GM12878 (cell line): ENCODE results near the gene MORC3. TPM values are rescaled to one million over a fixed set of nuclear protein-coding genes. Genes with fewer than 3 reads are reported as not detected.
A peak's percentile ranks its signal among the peaks of the same experiment; 100 is the strongest.

ENCODE experiments used
- ATAC-seq: fragments of 200-7000 bp; cut with Tn5 transposase; 3 replicates; pipeline ENCODE4 v1.9.1; 2020; ENCODE audit warnings: mild to moderate bottlenecking, moderate library complexity
- BruUV-seq: library from RNA; stranded (reverse); fragments of 400-500 nt; replicated peaks from 2 replicates; lab custom pipeline; 2021; lab: Mats Ljungman, UMichigan
- CTCF ChIA-PET: fragments of 300-600 bp; sonication (Branson Sonifier 250); formaldehyde crosslinking; extraction: SDS; loops from one replicate; lab custom pipeline; 2021; ENCODE audit warnings: inconsistent platforms; lab: Yijun Ruan, JAX
- POLR2A ChIA-PET: fragments of 350-600 bp; formaldehyde crosslinking; extraction: SDS; loops from one replicate; lab custom pipeline; 2021; ENCODE audit warnings: inconsistent platforms; lab: Charles Lee
- RAD21 ChIA-PET: fragments of 300-600 bp; sonication (Branson Sonifier 250); formaldehyde crosslinking; loops from one replicate; lab custom pipeline; 2023; ENCODE audit warnings: antibody characterized with exemption; ENCODE audit not compliant: unreplicated experiment; lab: Charles Lee
- SMC1A ChIA-PET: fragments of 300-600 bp; sonication (Branson Sonifier 250); formaldehyde crosslinking; loops from one replicate; lab custom pipeline; 2023; ENCODE audit not compliant: unreplicated experiment, uncharacterized antibody; lab: Charles Lee
- DNase-seq: peaks from one replicate; pipeline ENCODE4 v3.0.0-alpha.2; 2011; ENCODE audit warnings: low read depth, low spot score
- FAIRE-seq: peaks from 3 replicates; lab custom pipeline; 2011; peaks lifted over from hg19 to GRCh38; lab: Jason Lieb, UNC
- H2AFZ ChIP-seq: 2 replicates; pipeline ENCODE4 v1.6.0; 2011; ENCODE audit warnings: low read depth, low read length, control low read depth; ENCODE audit not compliant: control insufficient read depth
- H3K27ac ChIP-seq: 2 replicates; pipeline ENCODE4 v1.5.1; 2011; ENCODE audit warnings: control low read depth; ENCODE audit not compliant: control insufficient read depth, insufficient read depth
- H3K27me3 ChIP-seq, 2 experiments: replicated peaks in 1 of 2; 2 replicates each; pipeline versions ENCODE4 v1.6.0 to v1.6.1; 2011; ENCODE audit warnings: low read length in 1 of 2; ENCODE audit not compliant: control insufficient read depth in 2 of 2, insufficient read depth in 2 of 2
- H3K36me3 ChIP-seq, 2 experiments: 2 replicates each; pipeline ENCODE4 v1.5.1; 2011; ENCODE audit warnings: low read length in 1 of 2; ENCODE audit not compliant: control insufficient read depth in 2 of 2, insufficient read depth in 2 of 2
- H3K4me1 ChIP-seq: 2 replicates; pipeline ENCODE4 v1.6.1; 2011; ENCODE audit warnings: mild to moderate bottlenecking, low read length, moderate library complexity, mixed read lengths; ENCODE audit not compliant: control insufficient read depth, insufficient read depth
- H3K4me2 ChIP-seq: 2 replicates; pipeline ENCODE4 v1.6.0; 2011; ENCODE audit warnings: control low read depth; ENCODE audit not compliant: control insufficient read depth, insufficient read depth
- H3K4me3 ChIP-seq: fragments of 200-600 bp; sonication (generic); 2 replicates; pipeline ENCODE4 v1.5.1; 2016
- H3K79me2 ChIP-seq: 2 replicates; pipeline ENCODE4 v1.6.0; 2011; ENCODE audit warnings: low read length; ENCODE audit not compliant: control insufficient read depth, insufficient read depth
- H3K9ac ChIP-seq: 2 replicates; pipeline ENCODE4 v1.8.0; 2011; ENCODE audit warnings: low read length, control low read depth, mixed read lengths; ENCODE audit not compliant: control insufficient read depth, insufficient read depth
- H3K9me3 ChIP-seq: replicated peaks from 3 replicates; pipeline ENCODE4 v1.5.1; 2011; ENCODE audit warnings: mild to moderate bottlenecking, low read length; ENCODE audit not compliant: control insufficient read depth, insufficient read depth
- H4K20me1 ChIP-seq: 2 replicates; pipeline ENCODE4 v1.6.0; 2011; ENCODE audit not compliant: control insufficient read depth, insufficient read depth
- BHLHE40 ChIP-seq, 2 experiments: fragments of 450-650 bp in 1 of 2; IDR thresholded peaks; 2 replicates each; pipeline ENCODE4 v1.6.1; 2011 to 2017; ENCODE audit warnings: low read depth in 2 of 2, borderline replicate concordance in 1 of 2, improper control_type of control experiment in 1 of 2, low read length in 1 of 2, mild to moderate bottlenecking in 1 of 2
- CBFB ChIP-seq: IDR thresholded peaks from 2 replicates; pipeline ENCODE4 v1.6.1; 2016; ENCODE audit warnings: antibody characterized with exemption, low read depth
- CBX5 ChIP-seq: sonication (generic); IDR thresholded peaks from 2 replicates; pipeline ENCODE4 v1.6.1; 2016; ENCODE audit warnings: low read depth, moderate library complexity, mild to moderate bottlenecking, inconsistent platforms
- CREM ChIP-seq: IDR thresholded peaks from 2 replicates; pipeline ENCODE4 v1.6.1; 2014; ENCODE audit warnings: antibody characterized with exemption, low read depth
- ETV6 ChIP-seq, 2 experiments: fragments of 450-650 bp in 1 of 2; IDR thresholded peaks in 1 of 2; conservative IDR thresholded peaks in 1 of 2; 2 replicates each; pipeline ENCODE4 v1.6.1; 2014; ENCODE audit warnings: antibody characterized with exemption in 1 of 2, borderline replicate concordance in 1 of 2, low read depth in 1 of 2, mild to moderate bottlenecking in 1 of 2, moderate library complexity in 1 of 2
- EZH2 ChIP-seq: IDR thresholded peaks from 2 replicates; pipeline ENCODE4 v1.6.1; 2012; ENCODE audit warnings: low read depth, mild to moderate bottlenecking, control low read depth, inconsistent platforms, low read length, borderline replicate concordance; ENCODE audit not compliant: control insufficient read depth
- HDAC6 ChIP-seq: fragments of 200-600 bp; sonication (generic); IDR thresholded peaks from one replicate; pipeline ENCODE4 v1.8.0; 2017; ENCODE audit warnings: antibody characterized with exemption; ENCODE audit not compliant: unreplicated experiment
- IKZF1 ChIP-seq: fragments of 450-650 bp; conservative IDR thresholded peaks from 2 replicates; pipeline ENCODE4 v1.6.1; 2017; ENCODE audit warnings: antibody characterized with exemption, mild to moderate bottlenecking
- MTA2 ChIP-seq: fragments of 450-650 bp; IDR thresholded peaks from 2 replicates; pipeline ENCODE4 v1.6.1; 2016; ENCODE audit warnings: low read depth, mild to moderate bottlenecking, moderate library complexity
- MYB ChIP-seq: fragments of 150-350 bp; IDR thresholded peaks from 2 replicates; pipeline ENCODE4 v1.6.1; 2014; ENCODE audit warnings: mild to moderate bottlenecking, low read depth, low read length, borderline replicate concordance
- NFIC ChIP-seq: IDR thresholded peaks from 2 replicates; pipeline ENCODE4 v1.6.1; 2012; ENCODE audit warnings: low read depth, mild to moderate bottlenecking, inconsistent platforms, low read length, moderate library complexity
- NFXL1 ChIP-seq: fragments of 450-650 bp; IDR thresholded peaks from 2 replicates; pipeline ENCODE4 v1.6.1; 2017; ENCODE audit warnings: antibody characterized with exemption, mild to moderate bottlenecking, borderline replicate concordance
- NR2C1 ChIP-seq: fragments of 450-650 bp; IDR thresholded peaks from 2 replicates; pipeline ENCODE4 v1.6.1; 2017; ENCODE audit warnings: antibody characterized with exemption, mild to moderate bottlenecking, moderate library complexity
- RFX5 ChIP-seq: IDR thresholded peaks from 2 replicates; pipeline ENCODE4 v1.6.1; 2011; ENCODE audit warnings: low read depth, low read length, improper control_type of control experiment
- RUNX3 ChIP-seq: IDR thresholded peaks from 2 replicates; pipeline ENCODE4 v1.6.1; 2012; ENCODE audit warnings: low read length, inconsistent platforms
- SMAD1 ChIP-seq: fragments of 450-650 bp; IDR thresholded peaks from 2 replicates; pipeline ENCODE4 v1.6.1; 2018; ENCODE audit warnings: mild to moderate bottlenecking, low read depth; ENCODE audit not compliant: partially characterized antibody
- SRF ChIP-seq, 2 experiments: IDR thresholded peaks; 2 replicates each; pipeline ENCODE4 v1.6.1; 2011; ENCODE audit warnings: low read depth in 2 of 2, low read length in 2 of 2, mild to moderate bottlenecking in 1 of 2, moderate library complexity in 1 of 2
- YY1 ChIP-seq: IDR thresholded peaks from 2 replicates; pipeline ENCODE4 v1.6.1; 2011; ENCODE audit warnings: low read depth, mild to moderate bottlenecking, low read length
- ZBED1 ChIP-seq: IDR thresholded peaks from 2 replicates; pipeline ENCODE4 v1.6.1; 2016; ENCODE audit warnings: borderline replicate concordance
- ZNF217 ChIP-seq: fragments of 450-650 bp; IDR thresholded peaks from 2 replicates; pipeline ENCODE4 v1.6.1; 2017; ENCODE audit warnings: antibody characterized with exemption, mild to moderate bottlenecking
- ZNF274 ChIP-seq: IDR thresholded peaks from one replicate; pipeline ENCODE4 v1.8.0; 2011; ENCODE audit not compliant: insufficient read length, insufficient read depth
- ZZZ3 ChIP-seq: IDR thresholded peaks from 2 replicates; pipeline ENCODE4 v1.6.1; 2011; ENCODE audit warnings: low read depth; ENCODE audit not compliant: control insufficient read depth, insufficient read length
- WGBS: methylation state at CpG from one replicate; pipeline ENCODE4 v1.1.6; 2016; ENCODE audit warnings: low lambda C conversion rate; ENCODE audit not compliant: insufficient replicate concordance, insufficient coverage; ENCODE audit errors: missing lambda C conversion rate; 5-methylcytosine and 5-hydroxymethylcytosine counted together
- in situ Hi-C: fragments of 300-500 bp; cut with MboI; formaldehyde crosslinking; loops from 9 replicates; pipeline ENCODE4 v1.14.3; 2018; ENCODE audit warnings: mixed read lengths
- intact Hi-C: fragments of 100-400 bp; cut with micrococcal nuclease; formaldehyde crosslinking; loops from one replicate; pipeline ENCODE4 v1.14.2; 2022; ENCODE audit not compliant: unreplicated experiment
- polyA plus RNA-seq, 11 experiments: library from polyadenylated mRNA; depleted of rRNA in 4 of 11; unstranded in 6 of 11; stranded (reverse) in 5 of 11; fragments of >200 nt; fragmentation: Nextera tagmentation in 4 of 11; fragmentation: Illumina TruSeq in 1 of 11; extraction: Ambion mirVana in 4 of 11; extraction: Trizol in 1 of 11; gene quantifications; 1 replicate in 1 of 11; 2 replicates in 10 of 11; pipeline versions ENCODE4 v1.2.1 to v1.2.3, GENCODE V29; 2011 to 2016; ENCODE audit warnings: inconsistent platforms in 2 of 11, missing spikeins in 2 of 11, low read depth in 1 of 11
- total RNA-seq, 4 experiments: library from RNA; depleted of rRNA in 3 of 4; stranded (reverse); fragments of >200 nt in 3 of 4; fragmentation: Illumina TruSeq in 1 of 4; extraction: Trizol in 1 of 4; gene quantifications; 2 replicates each; pipeline versions ENCODE4 v1.2.1 to v1.2.3, GENCODE V29; 2013 to 2021
- TF ChIP-seq, protein P1 (sequence below): fragments of 450-650 bp; formaldehyde crosslinking; IDR thresholded peaks from 2 replicates; pipeline ENCODE4 v1.4.0; 2020; ENCODE audit warnings: mild to moderate bottlenecking, moderate library complexity

MORC3 gene
- total and polyA plus RNA-seq, 10 of the 15 experiments (the other 5 are each of a cell fraction or from before 2014, with no cell fraction given) = 5.5 to 29.9 (median 16.3) TPM

DNA sequence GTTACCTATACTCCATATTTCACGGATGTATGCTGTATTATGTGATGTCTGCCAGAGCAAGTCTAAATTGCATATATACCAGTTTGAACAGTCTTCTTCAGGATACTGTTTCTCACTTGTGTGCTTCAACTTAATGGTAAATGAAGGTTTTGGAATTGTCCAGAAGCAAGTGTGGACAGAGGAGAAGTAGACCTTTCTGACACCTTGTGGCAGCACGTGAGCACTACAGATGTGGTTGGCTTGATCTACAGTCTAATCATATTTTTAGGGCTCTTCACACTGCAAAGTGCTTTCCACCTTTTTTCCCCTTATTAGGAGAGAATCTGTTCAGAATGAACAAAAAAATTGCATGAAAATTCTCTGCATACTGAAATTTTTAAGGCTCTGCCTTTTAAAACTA lies 10.9 kb downstream of the MORC3 start:
- DNase-seq = peak; percentile 16
- FAIRE-seq = peak; percentile 90
- ChIA-PET SMC1A (interaction anchor here (0.9 to 4.4 kb wide), 13 partner anchors 10 to 180 kb away, joined by 3 to 32 read pairs (median 3); partner anchors contain the start of gene MORC3), CTCF (interaction anchor here (1.0 to 7.4 kb wide), 16 partner anchors 9 to 188 kb away, joined by 3 to 77 read pairs (median 4); partner anchors contain the start of genes DOP1B and MORC3), RAD21 (interaction anchor here (1.1 to 1.9 kb wide), 4 partner anchors 8 to 195 kb away, joined by 3 to 5 read pairs (median 4); partner anchors contain the start of gene CBR3), POLR2A (interaction anchor here (1.8 kb wide), 1 partner anchor 181 kb away, joined by 5 read pairs; no protein-coding TSS in a partner anchor)
- no peaks in the 10 kb centered on the region for H3K9me3 ChIP-seq
- no peak overlapping the region for H3K4me2 ChIP-seq
- H3K27me3 ChIP-seq = no peaks in the 10 kb centered on the region
- H3K9ac ChIP-seq = no peak overlapping the region
- H2AFZ ChIP-seq = no peak overlapping the region
- BruUV-seq = no TSS peak
- H3K36me3 ChIP-seq = peaks cover 0 to 9% of the 10 kb centered on the region in 2 experiments; a peak in 2 of 4 replicates
- 54% methylated on average over 2 of the region's 2 CpGs for WGBS
- H3K4me1 ChIP-seq = 0 out of 2 replicates have a peak, but pooled peaks cover 3% of the 10 kb centered on the region
- intact Hi-C loops (loop anchor here (1.0 to 2.0 kb wide), 2 partner anchors 42 to 190 kb away; no protein-coding TSS in a partner anchor), in situ Hi-C loops (loop anchor here (5.0 kb wide), 1 partner anchor 189 kb away; no protein-coding TSS in a partner anchor)
- no peak overlapping the region for H3K4me3 ChIP-seq
- peak; percentile 97 for ATAC-seq
- H3K79me2 ChIP-seq = peaks cover 49% of the 10 kb centered on the region
- no peaks in the 10 kb centered on the region for H4K20me1 ChIP-seq
- H3K27ac ChIP-seq = no peak overlapping the region
- TF ChIP-seq ZNF274 (no peak), BHLHE40 (IDR thresholded peaks at IDR 0.05; ENCODE audit: borderline replicate concordance in 1 of 2, low read depth in 2 of 2, low read length in 1 of 2) (peak in 1 of 2 experiments; percentile 51; a peak in 1 of 4 replicates), NFIC (no peak), YY1 (0 out of 2 replicates have a peak, but pooled peaks have one; percentile 36), CBFB (no peak), SRF (IDR thresholded peaks at IDR 0.05; ENCODE audit: low read depth in 2 of 2, low read length in 2 of 2) (no peak), ETV6 (conservative IDR thresholded peaks at IDR 0.05 in 1 of 2, IDR thresholded peaks at IDR 0.05 in 1 of 2; ENCODE audit: borderline replicate concordance in 1 of 2, low read depth in 1 of 2) (no peak), ZBED1 (no peak), EZH2 (no peak), MTA2 (no peak), IKZF1 (no peak), CBX5 (no peak), MYB (no peak), NFXL1 (no peak), ZNF217 (no peak), HDAC6 (no peak), RUNX3 (peak; percentile 57), CREM (no peak), NR2C1 (no peak), SMAD1 (no peak), RFX5 (no peak), ZZZ3 (no peak)
- TF ChIP-seq, protein P1, sequence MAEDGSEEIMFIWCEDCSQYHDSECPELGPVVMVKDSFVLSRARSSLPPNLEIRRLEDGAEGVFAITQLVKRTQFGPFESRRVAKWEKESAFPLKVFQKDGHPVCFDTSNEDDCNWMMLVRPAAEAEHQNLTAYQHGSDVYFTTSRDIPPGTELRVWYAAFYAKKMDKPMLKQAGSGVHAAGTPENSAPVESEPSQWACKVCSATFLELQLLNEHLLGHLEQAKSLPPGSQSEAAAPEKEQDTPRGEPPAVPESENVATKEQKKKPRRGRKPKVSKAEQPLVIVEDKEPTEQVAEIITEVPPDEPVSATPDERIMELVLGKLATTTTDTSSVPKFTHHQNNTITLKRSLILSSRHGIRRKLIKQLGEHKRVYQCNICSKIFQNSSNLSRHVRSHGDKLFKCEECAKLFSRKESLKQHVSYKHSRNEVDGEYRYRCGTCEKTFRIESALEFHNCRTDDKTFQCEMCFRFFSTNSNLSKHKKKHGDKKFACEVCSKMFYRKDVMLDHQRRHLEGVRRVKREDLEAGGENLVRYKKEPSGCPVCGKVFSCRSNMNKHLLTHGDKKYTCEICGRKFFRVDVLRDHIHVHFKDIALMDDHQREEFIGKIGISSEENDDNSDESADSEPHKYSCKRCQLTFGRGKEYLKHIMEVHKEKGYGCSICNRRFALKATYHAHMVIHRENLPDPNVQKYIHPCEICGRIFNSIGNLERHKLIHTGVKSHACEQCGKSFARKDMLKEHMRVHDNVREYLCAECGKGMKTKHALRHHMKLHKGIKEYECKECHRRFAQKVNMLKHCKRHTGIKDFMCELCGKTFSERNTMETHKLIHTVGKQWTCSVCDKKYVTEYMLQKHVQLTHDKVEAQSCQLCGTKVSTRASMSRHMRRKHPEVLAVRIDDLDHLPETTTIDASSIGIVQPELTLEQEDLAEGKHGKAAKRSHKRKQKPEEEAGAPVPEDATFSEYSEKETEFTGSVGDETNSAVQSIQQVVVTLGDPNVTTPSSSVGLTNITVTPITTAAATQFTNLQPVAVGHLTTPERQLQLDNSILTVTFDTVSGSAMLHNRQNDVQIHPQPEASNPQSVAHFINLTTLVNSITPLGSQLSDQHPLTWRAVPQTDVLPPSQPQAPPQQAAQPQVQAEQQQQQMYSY (CRISPR knock-in tag) = no peak
